ENCODE measurements around the gene PLD1.
"Not testable (repeated sequence)": the region's sequence is repeated elsewhere in the genome, so short reads cannot be mapped to it uniquely, and the experiment has no call there.

Gene PLD1

DNA sequence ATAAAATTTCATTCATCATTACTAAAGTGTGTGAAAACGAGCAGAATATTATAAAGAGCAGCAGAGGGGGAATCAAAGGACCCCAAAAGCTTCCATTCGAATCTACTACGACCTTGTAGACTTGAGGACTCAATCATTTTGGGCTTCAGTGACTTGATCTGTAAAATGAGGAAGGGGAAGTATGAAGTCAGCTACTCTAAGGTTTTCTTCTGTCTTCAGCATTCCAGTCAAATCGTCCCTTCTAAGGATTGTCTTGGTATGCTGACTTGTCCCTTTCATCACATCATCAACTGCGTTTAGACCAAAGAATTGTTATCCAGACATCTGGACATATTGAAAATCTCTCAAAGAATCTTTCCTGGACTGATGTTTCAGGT, 44.8 kb downstream of the PLD1 start:
- Mint-ChIP-seq H3K36me3 (no peaks in the 10 kb centered on the region), H3K4me1 (no peaks in the 10 kb centered on the region), H3K27me3 (peaks cover 29% of the 10 kb centered on the region), H3K9me3 (no peaks in the 10 kb centered on the region), H3K27ac (no peak overlapping the region), H3K4me3 (no peak overlapping the region)
- ATAC-seq: no peak

GRCh38 chr3:171763392-171763791, 46.9 kb downstream of the PLD1 start:
- no peaks in the 10 kb centered on the region for H3K9me3 Mint-ChIP-seq
- H3K4me3 Mint-ChIP-seq: no peak overlapping the region
- no peaks in the 10 kb centered on the region for H3K36me3 Mint-ChIP-seq
- peaks cover 33% of the 10 kb centered on the region for H3K27me3 Mint-ChIP-seq
- H3K4me1 Mint-ChIP-seq: no peaks in the 10 kb centered on the region
- ATAC-seq: no peak
- no peak overlapping the region for H3K27ac Mint-ChIP-seq

GRCh38 chr3:171760477-171760876, 49.8 kb downstream of the PLD1 start:
- H3K9me3 Mint-ChIP-seq: no peaks in the 10 kb centered on the region
- peaks cover 33% of the 10 kb centered on the region for H3K27me3 Mint-ChIP-seq
- no peaks in the 10 kb centered on the region for H3K36me3 Mint-ChIP-seq
- H3K4me3 Mint-ChIP-seq: no peak overlapping the region
- no peak for ATAC-seq
- H3K27ac Mint-ChIP-seq: no peak overlapping the region
- H3K4me1 Mint-ChIP-seq: no peaks in the 10 kb centered on the region

DNA sequence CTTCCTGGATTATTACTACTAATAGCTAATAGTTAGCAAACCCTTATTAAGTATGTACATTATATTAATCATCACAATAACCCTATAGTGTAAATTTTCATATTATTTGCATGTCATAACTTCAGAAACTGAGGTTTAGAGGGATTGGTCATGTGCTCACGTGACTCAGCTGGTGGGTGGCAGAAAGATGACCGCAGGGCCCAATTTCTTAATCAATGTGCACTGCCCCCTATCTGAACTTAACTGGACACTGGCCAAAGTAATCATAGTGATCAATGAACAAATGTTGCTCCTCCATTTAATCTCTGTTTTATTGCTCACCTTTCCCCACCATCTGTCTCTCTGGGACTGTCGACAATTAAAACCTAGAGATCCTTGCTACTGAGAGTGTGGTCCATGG, 52.2 kb downstream of the PLD1 start:
- Mint-ChIP-seq H3K4me1 (no peaks in the 10 kb centered on the region), H3K27me3 (peaks cover 24% of the 10 kb centered on the region), H3K9me3 (no peaks in the 10 kb centered on the region), H3K36me3 (no peaks in the 10 kb centered on the region), H3K4me3 (no peak overlapping the region), H3K27ac (no peak overlapping the region)
- no peak for ATAC-seq

GRCh38 chr3:171757361-171758034, 52.8 kb downstream of the PLD1 start:
- no peak overlapping the region for H3K27ac Mint-ChIP-seq
- no peaks in the 10 kb centered on the region for H3K36me3 Mint-ChIP-seq
- H3K9me3 Mint-ChIP-seq: no peaks in the 10 kb centered on the region
- H3K4me3 Mint-ChIP-seq: no peak overlapping the region
- no peak for ATAC-seq
- H3K27me3 Mint-ChIP-seq: peaks cover 24% of the 10 kb centered on the region
- no peaks in the 10 kb centered on the region for H3K4me1 Mint-ChIP-seq

DNA sequence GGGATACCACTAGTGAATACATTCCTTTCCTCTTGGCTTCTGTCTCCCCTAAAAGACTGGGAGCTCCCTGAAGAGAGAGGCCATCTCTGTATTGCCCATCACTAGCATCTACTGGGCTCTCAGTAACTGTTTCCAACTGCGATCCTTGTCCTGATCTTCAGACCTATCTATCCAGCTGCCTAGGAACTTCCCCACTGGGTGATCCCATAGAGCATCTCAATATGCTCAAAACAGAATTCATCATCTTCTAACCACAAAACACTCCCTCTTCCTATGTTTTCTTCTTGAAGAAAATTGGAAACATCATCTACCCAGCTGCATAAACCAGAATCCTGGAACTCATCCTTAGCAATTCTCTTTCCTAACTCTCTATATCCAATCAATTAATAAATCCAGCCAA, 54.6 kb downstream of the PLD1 start:
- no peaks in the 10 kb centered on the region for H3K4me1 Mint-ChIP-seq
- H3K4me3 Mint-ChIP-seq: no peak overlapping the region
- H3K27me3 Mint-ChIP-seq: peaks cover 6% of the 10 kb centered on the region
- H3K36me3 Mint-ChIP-seq: no peaks in the 10 kb centered on the region
- no peak overlapping the region for H3K27ac Mint-ChIP-seq
- ATAC-seq: no peak
- no peaks in the 10 kb centered on the region for H3K9me3 Mint-ChIP-seq

GRCh38 chr3:171755015-171755589, 55.2 kb downstream of the PLD1 start:
- Mint-ChIP-seq H3K4me1 (no peaks in the 10 kb centered on the region), H3K27ac (no peak overlapping the region), H3K27me3 (peaks cover 2% of the 10 kb centered on the region), H3K36me3 (no peaks in the 10 kb centered on the region), H3K9me3 (no peaks in the 10 kb centered on the region), H3K4me3 (no peak overlapping the region)
- no peak for ATAC-seq

- H3K27me3 Mint-ChIP-seq: peaks cover 7% of the 10 kb centered on the region
- no peaks in the 10 kb centered on the region for H3K9me3 Mint-ChIP-seq
- H3K27ac Mint-ChIP-seq: no peak overlapping the region
- ATAC-seq: no peak
- H3K36me3 Mint-ChIP-seq: no peaks in the 10 kb centered on the region
- H3K4me1 Mint-ChIP-seq: no peaks in the 10 kb centered on the region
- H3K4me3 Mint-ChIP-seq: no peak overlapping the region
Observed at GRCh38 chr3:171753665-171754408, 56.4 kb downstream of the PLD1 start.

- no peaks in the 10 kb centered on the region for H3K4me1 Mint-ChIP-seq
- no peak for ATAC-seq
- no peaks in the 10 kb centered on the region for H3K9me3 Mint-ChIP-seq
- H3K36me3 Mint-ChIP-seq: no peaks in the 10 kb centered on the region
- H3K27ac Mint-ChIP-seq: no peak overlapping the region
- H3K27me3 Mint-ChIP-seq: peaks cover 7% of the 10 kb centered on the region
- H3K4me3 Mint-ChIP-seq: no peak overlapping the region
Observed at GRCh38 chr3:171753025-171753472, 57.2 kb downstream of the PLD1 start.

- Mint-ChIP-seq H3K4me1 (no peaks in the 10 kb centered on the region), H3K27me3 (peaks cover 7% of the 10 kb centered on the region), H3K4me3 (no peak overlapping the region), H3K36me3 (no peaks in the 10 kb centered on the region), H3K9me3 (no peaks in the 10 kb centered on the region), H3K27ac (no peak overlapping the region)
- no peak for ATAC-seq
Observed at GRCh38 chr3:171752329-171752728, 58.0 kb downstream of the PLD1 start.

GRCh38 chr3:171749124-171749523, 61.2 kb downstream of the PLD1 start:
- Mint-ChIP-seq H3K27me3 (peaks cover 7% of the 10 kb centered on the region), H3K27ac (no peak overlapping the region), H3K4me1 (no peaks in the 10 kb centered on the region), H3K4me3 (no peak overlapping the region), H3K36me3 (no peaks in the 10 kb centered on the region), H3K9me3 (no peaks in the 10 kb centered on the region)
- no peak for ATAC-seq

- Mint-ChIP-seq H3K27me3 (peaks cover 7% of the 10 kb centered on the region), H3K36me3 (no peaks in the 10 kb centered on the region), H3K4me3 (no peak overlapping the region), H3K9me3 (no peaks in the 10 kb centered on the region), H3K27ac (no peak overlapping the region), H3K4me1 (no peaks in the 10 kb centered on the region)
- no peak for ATAC-seq
Observed at GRCh38 chr3:171748064-171748924, 62.0 kb downstream of the PLD1 start.

GRCh38 chr3:171747223-171747920, 62.9 kb downstream of the PLD1 start:
- no peak overlapping the region for H3K4me3 Mint-ChIP-seq
- ATAC-seq: no peak
- no peaks in the 10 kb centered on the region for H3K4me1 Mint-ChIP-seq

GRCh38 chr3:171746320-171747222, 63.7 kb downstream of the PLD1 start:
- H3K9me3 Mint-ChIP-seq, H3K27me3 Mint-ChIP-seq, H3K36me3 Mint-ChIP-seq, H3K4me1 Mint-ChIP-seq, H3K27ac Mint-ChIP-seq, H3K4me3 Mint-ChIP-seq, ATAC-seq: not testable (repeated sequence)

More at GRCh38 chr3:171747223-171747920, 62.9 kb downstream of the PLD1 start:
- Mint-ChIP-seq H3K27me3 (peaks cover 7% of the 10 kb centered on the region), H3K27ac (no peak overlapping the region), H3K9me3 (no peaks in the 10 kb centered on the region), H3K36me3 (no peaks in the 10 kb centered on the region)
